Astrocyte (in vitro differentiated cells and primary cell): ENCODE data around the gene ETNK1. TPM values are rescaled to one million over a fixed set of nuclear protein-coding genes. Genes with fewer than 3 reads are reported as not detected.
"Not testable (repeated sequence)": the region's sequence is repeated elsewhere in the genome, so short reads cannot be mapped to it uniquely, and the experiment has no call there.

Source experiments
- DNase-seq: peaks from one replicate; pipeline ENCODE4 v3.0.0-alpha.2; 2010; ENCODE audit warnings: low read depth
- FAIRE-seq: peaks from 2 replicates; lab custom pipeline; 2011; peaks lifted over from hg19 to GRCh38; lab: Jason Lieb, UNC
- H2AFZ ChIP-seq: 2 replicates; pipeline ENCODE4 v1.6.0; 2012; ENCODE audit warnings: low read depth, low read length, inconsistent platforms
- H3K27ac ChIP-seq: 2 replicates; pipeline ENCODE4 v1.5.1; 2011; ENCODE audit warnings: low read depth, low read length, inconsistent platforms
- H3K27me3 ChIP-seq: 2 replicates; pipeline ENCODE4 v1.6.0; 2011; ENCODE audit warnings: low read length, inconsistent platforms; ENCODE audit not compliant: insufficient read depth
- H3K36me3 ChIP-seq: 2 replicates; pipeline ENCODE4 v1.5.1; 2011; ENCODE audit warnings: low read length, inconsistent platforms; ENCODE audit not compliant: insufficient read depth
- H3K4me1 ChIP-seq: 2 replicates; pipeline ENCODE4 v1.5.1; 2011; ENCODE audit warnings: low read length, inconsistent platforms; ENCODE audit not compliant: insufficient read depth
- H3K4me2 ChIP-seq: 2 replicates; pipeline ENCODE4 v1.6.0; 2012; ENCODE audit warnings: low read length, inconsistent platforms
- H3K4me3 ChIP-seq: 2 replicates; pipeline ENCODE4 v1.5.1; 2011; ENCODE audit warnings: low read depth, mild to moderate bottlenecking, low read length, inconsistent platforms; ENCODE audit not compliant: insufficient read depth
- H3K79me2 ChIP-seq: 2 replicates; pipeline ENCODE4 v1.6.0; 2012; ENCODE audit warnings: mild to moderate bottlenecking, low read length, inconsistent platforms; ENCODE audit not compliant: insufficient read depth
- H3K9ac ChIP-seq: 2 replicates; pipeline ENCODE4 v1.6.0; 2012; ENCODE audit warnings: mild to moderate bottlenecking, low read length, inconsistent platforms
- H3K9me3 ChIP-seq: 2 replicates; pipeline ENCODE4 v1.5.1; 2012; ENCODE audit warnings: low read depth, mild to moderate bottlenecking, low read length, inconsistent platforms; ENCODE audit not compliant: insufficient read depth
- H4K20me1 ChIP-seq: 2 replicates; pipeline ENCODE4 v1.6.0; 2012; ENCODE audit warnings: low read length, inconsistent platforms; ENCODE audit not compliant: insufficient read depth
- H3K27ac Mint-ChIP-seq: one replicate; pipeline ENCODE4 v1.8.0; 2021; ENCODE audit warnings: mild to moderate bottlenecking, mixed read lengths; ENCODE audit not compliant: unreplicated experiment
- H3K27me3 Mint-ChIP-seq: one replicate; pipeline ENCODE4 v1.8.0; 2021; ENCODE audit warnings: low read depth, mixed read lengths; ENCODE audit not compliant: unreplicated experiment
- H3K36me3 Mint-ChIP-seq: one replicate; pipeline ENCODE4 v1.8.0; 2021; ENCODE audit warnings: low read depth, mixed read lengths; ENCODE audit not compliant: unreplicated experiment
- H3K4me1 Mint-ChIP-seq: one replicate; pipeline ENCODE4 v1.8.0; 2021; ENCODE audit warnings: low read depth, mixed read lengths; ENCODE audit not compliant: unreplicated experiment
- H3K4me3 Mint-ChIP-seq: one replicate; pipeline ENCODE4 v1.8.0; 2021; ENCODE audit warnings: mild to moderate bottlenecking, moderate library complexity, mixed read lengths; ENCODE audit not compliant: unreplicated experiment
- H3K9me3 Mint-ChIP-seq: one replicate; pipeline ENCODE4 v1.8.0; 2021; ENCODE audit warnings: mild to moderate bottlenecking, mixed read lengths; ENCODE audit not compliant: unreplicated experiment
- CTCF ChIP-seq: IDR thresholded peaks from 2 replicates; pipeline ENCODE4 v1.5.1; 2011; ENCODE audit warnings: low read depth, mild to moderate bottlenecking, inconsistent platforms, low read length, moderate library complexity; ENCODE audit not compliant: insufficient read depth
- EZH2 ChIP-seq: IDR thresholded peaks from 2 replicates; pipeline ENCODE4 v1.6.1; 2012; ENCODE audit warnings: mild to moderate bottlenecking, low read length, inconsistent platforms; ENCODE audit not compliant: insufficient read depth
- total RNA-seq: library from RNA; stranded (reverse); gene quantifications from 2 replicates; pipeline ENCODE4 v1.2.1, GENCODE V29; 2021

ETNK1 gene
- total RNA-seq, 1 donor from 2014 or later: 50.0 TPM

GRCh38 chr12:22588817-22589216, 36.2 kb upstream of the ETNK1 start:
- Mint-ChIP-seq H3K4me3 (no peak overlapping the region), H3K4me1 (no peaks in the 10 kb centered on the region), H3K27me3 (no peaks in the 10 kb centered on the region), H3K36me3 (no peaks in the 10 kb centered on the region), H3K27ac (no peak overlapping the region), H3K9me3 (no peaks in the 10 kb centered on the region)
- Histone ChIP-seq H3K27me3 (no peaks in the 10 kb centered on the region), H3K36me3 (no peaks in the 10 kb centered on the region), H3K4me3 (no peak overlapping the region), H4K20me1 (no peaks in the 10 kb centered on the region), H3K27ac (no peak overlapping the region), H3K4me1 (no peaks in the 10 kb centered on the region), H3K79me2 (no peaks in the 10 kb centered on the region), H3K9ac (no peak overlapping the region), H3K4me2 (no peak overlapping the region), H2AFZ (no peak overlapping the region), H3K9me3 (no peaks in the 10 kb centered on the region)
- no peak for TF ChIP-seq CTCF
- TF ChIP-seq EZH2: no peak
- FAIRE-seq (no peak), DNase-seq (no peak)

GRCh38 chr12:22593864-22594263, 31.1 kb upstream of the ETNK1 start:
- Mint-ChIP-seq H3K4me3 (no peak overlapping the region), H3K27me3 (no peaks in the 10 kb centered on the region), H3K4me1 (no peaks in the 10 kb centered on the region), H3K36me3 (no peaks in the 10 kb centered on the region), H3K9me3 (no peaks in the 10 kb centered on the region), H3K27ac (no peak overlapping the region)
- TF ChIP-seq EZH2 (no peak), CTCF (no peak)
- DNase-seq (no peak), FAIRE-seq (no peak)
- Histone ChIP-seq H3K27me3 (no peaks in the 10 kb centered on the region), H3K9me3 (no peaks in the 10 kb centered on the region), H2AFZ (no peak overlapping the region), H3K4me3 (no peak overlapping the region), H3K36me3 (no peaks in the 10 kb centered on the region), H3K4me1 (no peaks in the 10 kb centered on the region), H3K4me2 (no peak overlapping the region), H4K20me1 (no peaks in the 10 kb centered on the region), H3K79me2 (no peaks in the 10 kb centered on the region), H3K27ac (no peak overlapping the region), H3K9ac (no peak overlapping the region)

GRCh38 chr12:22597539-22597938, 27.4 kb upstream of the ETNK1 start:
- not testable (repeated sequence) for H3K4me3 ChIP-seq, FAIRE-seq, H3K9me3 Mint-ChIP-seq, H3K27me3 ChIP-seq, H3K9ac ChIP-seq, H3K4me2 ChIP-seq, H3K36me3 ChIP-seq, DNase-seq, H3K27ac ChIP-seq, H3K4me1 Mint-ChIP-seq, H3K4me1 ChIP-seq, H3K36me3 Mint-ChIP-seq, H3K9me3 ChIP-seq, H3K27ac Mint-ChIP-seq, H3K27me3 Mint-ChIP-seq, H4K20me1 ChIP-seq, H3K79me2 ChIP-seq, H3K4me3 Mint-ChIP-seq, H2AFZ ChIP-seq
